Esophagus muscularis mucosa (tissue), 4 donors: Measurements from ENCODE around the gene ENPP6. TPM values are rescaled to one million over a fixed set of nuclear protein-coding genes. Genes with fewer than 3 reads are reported as not detected.

Experiments used
- DNase-seq: peaks from one replicate; pipeline ENCODE4 v3.0.0-alpha.2; 2017; ENCODE audit errors: extremely low spot score
- H3K27ac ChIP-seq, 4 donors: fragments of 200-600 bp; sonication (generic); replicated peaks in 1 of 4; 1 replicate in 3 of 4; 2 replicates in 1 of 4; pipeline ENCODE4 v1.5.1; 2016 to 2019; ENCODE audit warnings: mild to moderate bottlenecking in 1 of 4
- H3K27me3 ChIP-seq, 4 donors: fragments of 200-600 bp; sonication (generic); one replicate each; pipeline versions ENCODE4 v1.5.1 to v1.6.0; 2016 to 2019
- H3K36me3 ChIP-seq, 4 donors: fragments of 200-600 bp; sonication (generic); one replicate each; pipeline ENCODE4 v1.5.1; 2016 to 2019
- H3K4me1 ChIP-seq, 4 donors: fragments of 200-600 bp; sonication (generic); one replicate each; pipeline ENCODE4 v1.5.1; 2016 to 2019
- H3K4me3 ChIP-seq, 4 donors: fragments of 200-600 bp; sonication (generic); 1 replicate in 2 of 4; 2 replicates in 2 of 4; pipeline ENCODE4 v1.5.1; 2016 to 2019; ENCODE audit warnings: mild to moderate bottlenecking in 4 of 4, moderate library complexity in 1 of 4
- H3K9me3 ChIP-seq, 4 donors: fragments of 200-600 bp; sonication (generic); 1 replicate in 3 of 4; 2 replicates in 1 of 4; pipeline ENCODE4 v1.5.1; 2016 to 2019
- CTCF ChIP-seq, 3 experiments: fragments of 200-600 bp in 2 of 3; fragments of 450-650 bp in 1 of 3; sonication (generic) in 2 of 3; IDR thresholded peaks; one replicate each; pipeline ENCODE4 v1.5.1; 2017 to 2019; ENCODE audit warnings: antibody characterized with exemption in 3 of 3, mild to moderate bottlenecking in 2 of 3, moderate library complexity in 1 of 3
- EP300 ChIP-seq: sonication (generic); formaldehyde crosslinking; IDR thresholded peaks from one replicate; pipeline ENCODE4 v1.6.1; 2017; ENCODE audit warnings: antibody characterized with exemption
- POLR2A ChIP-seq: fragments of 450-650 bp; IDR thresholded peaks from one replicate; pipeline ENCODE4 v1.6.1; 2017; ENCODE audit warnings: antibody characterized with exemption, moderate library complexity, mild to moderate bottlenecking, low read depth
- POLR2AphosphoS5 ChIP-seq, 2 donors: sonication (generic); formaldehyde crosslinking; IDR thresholded peaks; one replicate each; pipeline ENCODE4 v1.6.1; 2017; ENCODE audit warnings: antibody characterized with exemption in 2 of 2
- WGBS: methylation state at CpG from one replicate; pipeline ENCODE4 v1.1.5; 2018; 5-methylcytosine and 5-hydroxymethylcytosine counted together
- intact Hi-C: fragments of 100-400 bp; cut with DNase I; formaldehyde crosslinking; loops from one replicate; pipeline ENCODE4 v1.15.1; 2023
- total RNA-seq, 4 donors: library from RNA; depleted of rRNA; stranded (reverse); fragments of >200 nt; gene quantifications; one replicate each; pipeline versions ENCODE4 v1.1.0 to v1.2.1, GENCODE V29; 2016

ENPP6 gene
- total RNA-seq, 4 donors from 2014 or later = 0.42 to 1.1 (median 0.92) TPM

- 88% methylated on average over 1 of the region's 1 CpG for WGBS
- TF ChIP-seq POLR2A (no peak), CTCF (IDR thresholded peaks at IDR 0.05) (no peak), EP300 (no peak), POLR2AphosphoS5 (IDR thresholded peaks at IDR 0.05) (no peak)
- intact Hi-C loops = no loop called here
- no peak overlapping the region for H3K27ac ChIP-seq
- no peaks in the 10 kb centered on the region for H3K27me3 ChIP-seq
- H3K4me3 ChIP-seq = no peak overlapping the region
- DNase-seq = no peak
- H3K9me3 ChIP-seq = peaks cover 0 to 23% (median 17%) of the 10 kb centered on the region in 4 donors
- no peaks in the 10 kb centered on the region for H3K36me3 ChIP-seq
- no peaks in the 10 kb centered on the region for H3K4me1 ChIP-seq
These were observed 81.1 kb downstream of the ENPP6 start for GRCh38 chr4:184136525-184136924.

GRCh38 chr4:184126800-184127199 lies 90.9 kb downstream of the ENPP6 start:
- TF ChIP-seq POLR2A = no peak
- no peak for TF ChIP-seq POLR2AphosphoS5 (IDR thresholded peaks at IDR 0.05)
- no peak for TF ChIP-seq CTCF (IDR thresholded peaks at IDR 0.05)
- TF ChIP-seq EP300 = no peak
- Histone ChIP-seq H3K27me3 (no peaks in the 10 kb centered on the region), H3K4me1 (no peaks in the 10 kb centered on the region), H3K9me3 (peaks cover 0 to 12% (median 3%) of the 10 kb centered on the region in 4 donors), H3K36me3 (no peaks in the 10 kb centered on the region), H3K27ac (no peak overlapping the region), H3K4me3 (no peak overlapping the region)
- DNase-seq = no peak
- WGBS = 66% methylated on average over 4 of the region's 4 CpGs
- intact Hi-C loops = no loop called here

- WGBS = 94% methylated on average over 13 of the region's 13 CpGs
- DNase-seq = peak; percentile 72
These were observed 94.9 kb downstream of the ENPP6 start for GRCh38 chr4:184122631-184123408.

GRCh38 chr4:184120549-184121127 lies 97.0 kb downstream of the ENPP6 start:
- no peaks in the 10 kb centered on the region for H3K4me1 ChIP-seq
- intact Hi-C loops = no loop called here
- no peaks in the 10 kb centered on the region for H3K27me3 ChIP-seq
- H3K27ac ChIP-seq = no peak overlapping the region
- 66% methylated on average over 9 of the region's 10 CpGs for WGBS
- peak; percentile 66 for DNase-seq
- H3K4me3 ChIP-seq = no peak overlapping the region
- no peaks in the 10 kb centered on the region for H3K9me3 ChIP-seq
- TF ChIP-seq POLR2A = no peak
- TF ChIP-seq EP300 = no peak
- no peak for TF ChIP-seq CTCF (IDR thresholded peaks at IDR 0.05)
- no peak for TF ChIP-seq POLR2AphosphoS5 (IDR thresholded peaks at IDR 0.05)
- H3K36me3 ChIP-seq = no peaks in the 10 kb centered on the region

More at GRCh38 chr4:184122631-184123408, 94.9 kb downstream of the ENPP6 start:
- no peak overlapping the region for H3K27ac ChIP-seq
- no peaks in the 10 kb centered on the region for H3K36me3 ChIP-seq
- H3K27me3 ChIP-seq = no peaks in the 10 kb centered on the region
- TF ChIP-seq CTCF (IDR thresholded peaks at IDR 0.05) (no peak), POLR2A (no peak), EP300 (no peak), POLR2AphosphoS5 (IDR thresholded peaks at IDR 0.05) (no peak)
- H3K4me1 ChIP-seq = no peaks in the 10 kb centered on the region
- intact Hi-C loops = no loop called here
- H3K9me3 ChIP-seq = peaks cover 0 to 12% (median 3%) of the 10 kb centered on the region in 4 donors
- H3K4me3 ChIP-seq = no peak overlapping the region
